Measurements from ENCODE around the gene TAS2R40.

DNA sequence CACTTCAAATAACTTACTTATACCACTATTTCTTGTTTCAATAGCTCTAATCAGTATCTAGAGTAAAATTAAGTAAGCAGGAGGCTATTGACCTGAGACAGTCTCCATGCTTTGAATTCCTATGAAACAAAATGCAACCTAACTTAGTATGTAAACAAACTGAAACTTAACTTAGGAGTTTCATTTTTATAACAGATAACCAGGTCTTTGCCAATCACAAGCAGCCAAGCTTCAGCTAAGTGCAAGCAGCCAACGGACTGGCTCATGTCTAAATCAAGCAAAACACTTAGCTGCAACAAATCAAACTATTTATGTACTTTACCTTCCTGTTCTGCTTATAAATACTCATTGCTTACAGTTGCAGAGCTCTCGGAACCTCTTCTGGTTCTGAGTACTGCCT, 37.0 kb downstream of the TAS2R40 start:
- TF ChIP-seq ATF2 (IDR thresholded peaks at IDR 0.05; ENCODE audit: low read length) (no peak), POLR2AphosphoS5 (IDR thresholded peaks at IDR 0.05; ENCODE audit: low read length) (no peak), NRF1 (conservative IDR thresholded peaks at IDR 0.05; ENCODE audit: low read depth, low read length) (no peak), ZBTB33 (IDR thresholded peaks at IDR 0.05) (no peak), CBFB (IDR thresholded peaks at IDR 0.05; ENCODE audit: low read depth) (no peak), EZH2 (IDR thresholded peaks at IDR 0.05; ENCODE audit: borderline replicate concordance, control insufficient read depth, low read depth, low read length) (no peak), HDAC2 (IDR thresholded peaks at IDR 0.05) (no peak), CREB1 (IDR thresholded peaks at IDR 0.05; ENCODE audit: low read depth) (no peak), EP300 (IDR thresholded peaks at IDR 0.05; ENCODE audit: borderline replicate concordance in 1 of 2, control insufficient read depth in 1 of 2, low read depth in 2 of 2, low read length in 2 of 2) (no peak), ZBTB4 (CRISPR knock-in tag; IDR thresholded peaks at IDR 0.05) (no peak)
- TF ChIP-seq, protein P1, sequence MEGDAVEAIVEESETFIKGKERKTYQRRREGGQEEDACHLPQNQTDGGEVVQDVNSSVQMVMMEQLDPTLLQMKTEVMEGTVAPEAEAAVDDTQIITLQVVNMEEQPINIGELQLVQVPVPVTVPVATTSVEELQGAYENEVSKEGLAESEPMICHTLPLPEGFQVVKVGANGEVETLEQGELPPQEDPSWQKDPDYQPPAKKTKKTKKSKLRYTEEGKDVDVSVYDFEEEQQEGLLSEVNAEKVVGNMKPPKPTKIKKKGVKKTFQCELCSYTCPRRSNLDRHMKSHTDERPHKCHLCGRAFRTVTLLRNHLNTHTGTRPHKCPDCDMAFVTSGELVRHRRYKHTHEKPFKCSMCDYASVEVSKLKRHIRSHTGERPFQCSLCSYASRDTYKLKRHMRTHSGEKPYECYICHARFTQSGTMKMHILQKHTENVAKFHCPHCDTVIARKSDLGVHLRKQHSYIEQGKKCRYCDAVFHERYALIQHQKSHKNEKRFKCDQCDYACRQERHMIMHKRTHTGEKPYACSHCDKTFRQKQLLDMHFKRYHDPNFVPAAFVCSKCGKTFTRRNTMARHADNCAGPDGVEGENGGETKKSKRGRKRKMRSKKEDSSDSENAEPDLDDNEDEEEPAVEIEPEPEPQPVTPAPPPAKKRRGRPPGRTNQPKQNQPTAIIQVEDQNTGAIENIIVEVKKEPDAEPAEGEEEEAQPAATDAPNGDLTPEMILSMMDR (IDR thresholded peaks at IDR 0.05 in 2 of 3, conservative IDR thresholded peaks at IDR 0.05 in 1 of 3; ENCODE audit: control insufficient read depth in 2 of 3, extremely low read depth in 1 of 3, insufficient read depth in 1 of 3, low read depth in 3 of 3, low read length in 3 of 3): no peak
- TF ChIP-seq, protein P2, sequence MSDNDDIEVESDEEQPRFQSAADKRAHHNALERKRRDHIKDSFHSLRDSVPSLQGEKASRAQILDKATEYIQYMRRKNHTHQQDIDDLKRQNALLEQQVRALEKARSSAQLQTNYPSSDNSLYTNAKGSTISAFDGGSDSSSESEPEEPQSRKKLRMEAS (IDR thresholded peaks at IDR 0.05; ENCODE audit: low read depth, low read length): no peak
- TF ChIP-seq, protein P3, sequence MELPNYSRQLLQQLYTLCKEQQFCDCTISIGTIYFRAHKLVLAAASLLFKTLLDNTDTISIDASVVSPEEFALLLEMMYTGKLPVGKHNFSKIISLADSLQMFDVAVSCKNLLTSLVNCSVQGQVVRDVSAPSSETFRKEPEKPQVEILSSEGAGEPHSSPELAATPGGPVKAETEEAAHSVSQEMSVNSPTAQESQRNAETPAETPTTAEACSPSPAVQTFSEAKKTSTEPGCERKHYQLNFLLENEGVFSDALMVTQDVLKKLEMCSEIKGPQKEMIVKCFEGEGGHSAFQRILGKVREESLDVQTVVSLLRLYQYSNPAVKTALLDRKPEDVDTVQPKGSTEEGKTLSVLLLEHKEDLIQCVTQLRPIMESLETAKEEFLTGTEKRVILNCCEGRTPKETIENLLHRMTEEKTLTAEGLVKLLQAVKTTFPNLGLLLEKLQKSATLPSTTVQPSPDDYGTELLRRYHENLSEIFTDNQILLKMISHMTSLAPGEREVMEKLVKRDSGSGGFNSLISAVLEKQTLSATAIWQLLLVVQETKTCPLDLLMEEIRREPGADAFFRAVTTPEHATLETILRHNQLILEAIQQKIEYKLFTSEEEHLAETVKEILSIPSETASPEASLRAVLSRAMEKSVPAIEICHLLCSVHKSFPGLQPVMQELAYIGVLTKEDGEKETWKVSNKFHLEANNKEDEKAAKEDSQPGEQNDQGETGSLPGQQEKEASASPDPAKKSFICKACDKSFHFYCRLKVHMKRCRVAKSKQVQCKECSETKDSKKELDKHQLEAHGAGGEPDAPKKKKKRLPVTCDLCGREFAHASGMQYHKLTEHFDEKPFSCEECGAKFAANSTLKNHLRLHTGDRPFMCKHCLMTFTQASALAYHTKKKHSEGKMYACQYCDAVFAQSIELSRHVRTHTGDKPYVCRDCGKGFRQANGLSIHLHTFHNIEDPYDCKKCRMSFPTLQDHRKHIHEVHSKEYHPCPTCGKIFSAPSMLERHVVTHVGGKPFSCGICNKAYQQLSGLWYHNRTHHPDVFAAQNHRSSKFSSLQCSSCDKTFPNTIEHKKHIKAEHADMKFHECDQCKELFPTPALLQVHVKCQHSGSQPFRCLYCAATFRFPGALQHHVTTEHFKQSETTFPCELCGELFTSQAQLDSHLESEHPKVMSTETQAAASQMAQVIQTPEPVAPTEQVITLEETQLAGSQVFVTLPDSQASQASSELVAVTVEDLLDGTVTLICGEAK (IDR thresholded peaks at IDR 0.05; ENCODE audit: borderline replicate concordance): no peak
